Bone marrow (tissue), 2 donors: ENCODE data around the gene CD2BP2.

ENCODE experiments used
- DNase-seq, 2 donors: peaks; one replicate each; lab custom pipeline; 2025; lab: John Stamatoyannopoulos, UW

The CD2BP2 gene

DNA sequence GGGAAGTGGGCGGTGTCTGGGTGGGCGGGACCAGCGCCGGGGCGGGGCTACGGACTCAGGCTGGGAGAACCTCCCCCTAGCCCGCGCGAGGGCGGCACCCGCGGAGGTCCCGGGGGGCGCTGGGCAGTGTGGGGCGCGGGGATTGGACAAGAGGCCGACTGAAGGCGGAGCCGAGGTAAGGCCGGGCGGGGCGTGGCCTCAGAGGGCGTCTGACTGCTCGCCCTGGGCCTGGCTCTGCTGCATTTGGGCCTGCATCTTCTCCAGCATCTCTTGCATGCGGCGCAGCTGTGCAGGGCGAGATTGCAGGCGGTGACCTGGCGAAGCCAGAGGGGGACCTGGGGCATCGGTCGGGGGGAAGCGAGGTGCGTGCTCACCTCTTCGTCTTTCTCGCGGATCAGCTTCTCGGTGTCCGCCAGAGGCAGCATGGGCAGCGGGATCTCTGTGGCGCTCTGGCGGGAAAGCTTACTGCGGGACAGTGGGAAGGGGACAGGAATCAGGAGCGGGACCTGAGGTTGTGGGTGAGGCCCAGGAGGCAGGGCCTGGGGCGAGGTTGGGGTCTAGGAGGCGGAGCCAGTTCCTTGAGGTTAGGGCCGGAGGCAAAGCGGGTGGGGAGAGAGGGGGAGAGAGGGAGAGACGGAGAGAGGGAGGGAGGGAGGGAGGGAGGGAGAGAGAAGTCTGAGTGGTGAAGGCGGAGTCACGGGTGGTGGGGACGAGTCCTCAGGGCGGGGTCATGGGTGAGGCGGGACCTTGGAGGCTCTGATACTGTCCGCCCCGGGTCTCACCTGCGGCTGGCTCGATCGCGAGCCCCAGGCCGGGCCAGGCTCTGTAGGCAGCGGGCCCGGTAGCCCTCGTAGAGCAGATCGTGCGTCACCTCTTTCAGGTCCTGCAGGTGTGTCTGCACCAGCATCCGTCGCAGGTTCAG is 23.4 kb upstream of the CD2BP2 start:
- peak; percentile 96 for DNase-seq

DNA sequence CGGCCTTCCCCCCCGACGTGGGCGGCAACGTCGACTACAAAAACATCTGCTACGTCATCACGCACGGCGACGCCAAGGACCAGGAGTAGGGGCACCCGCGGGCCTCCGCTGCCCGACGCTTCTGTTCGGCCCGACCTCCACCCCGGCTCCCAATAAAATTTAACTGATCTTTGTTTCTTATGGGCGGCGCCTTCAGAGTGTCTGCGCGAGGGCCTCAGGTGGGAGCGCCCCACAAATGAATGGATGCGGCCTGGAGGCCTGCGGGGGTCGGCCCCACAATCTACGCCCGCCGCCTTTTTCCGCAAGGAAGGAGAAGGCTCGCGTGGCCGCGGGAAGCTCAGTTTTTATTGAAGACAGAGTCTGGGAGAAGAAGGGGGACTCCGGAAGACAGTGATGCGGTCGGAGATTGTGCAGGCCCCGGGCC is 22.7 kb upstream of the CD2BP2 start:
- DNase-seq, result peak; percentile 80 to 87

DNA sequence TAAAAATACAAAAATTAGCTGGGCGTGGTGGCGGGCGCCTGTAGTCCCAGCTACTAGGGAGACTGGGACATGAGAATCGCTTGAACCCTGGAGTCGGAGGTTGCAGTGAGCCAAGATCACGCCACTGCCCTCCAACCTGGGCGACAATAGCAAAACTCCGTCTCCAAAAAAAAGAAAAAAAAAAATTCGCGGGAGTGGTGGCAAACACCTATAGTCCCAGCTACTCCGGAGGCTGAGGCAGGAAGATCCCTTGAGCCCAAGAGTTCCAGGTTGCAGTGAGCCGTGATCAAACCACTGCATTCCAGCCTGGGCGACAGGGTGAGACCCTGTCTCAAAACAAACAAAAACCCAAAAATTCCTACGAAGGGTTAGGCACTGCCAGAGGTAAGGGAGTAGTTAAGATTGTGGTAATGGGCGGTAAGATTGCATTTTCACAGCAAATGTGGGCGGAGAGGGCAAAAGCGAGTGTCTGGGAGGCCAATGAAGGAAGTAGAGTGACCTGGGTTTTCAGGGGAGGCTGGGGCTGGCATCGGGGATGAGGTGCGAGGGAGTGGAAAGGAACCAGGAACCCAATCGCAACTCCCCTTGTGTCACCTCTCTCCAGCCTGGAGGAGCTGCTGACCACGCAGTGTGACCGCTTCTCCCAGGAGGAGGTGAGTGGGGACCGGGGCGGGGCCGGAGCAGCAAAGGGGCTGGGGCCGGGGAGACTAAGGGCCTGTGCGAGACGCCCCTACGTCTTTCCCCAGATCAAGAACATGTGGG is 22.1 kb upstream of the CD2BP2 start:
- no peak for DNase-seq

GRCh38 chr16:30376461-30376902 is 21.4 kb upstream of the CD2BP2 start:
- DNase-seq, result no peak

DNA sequence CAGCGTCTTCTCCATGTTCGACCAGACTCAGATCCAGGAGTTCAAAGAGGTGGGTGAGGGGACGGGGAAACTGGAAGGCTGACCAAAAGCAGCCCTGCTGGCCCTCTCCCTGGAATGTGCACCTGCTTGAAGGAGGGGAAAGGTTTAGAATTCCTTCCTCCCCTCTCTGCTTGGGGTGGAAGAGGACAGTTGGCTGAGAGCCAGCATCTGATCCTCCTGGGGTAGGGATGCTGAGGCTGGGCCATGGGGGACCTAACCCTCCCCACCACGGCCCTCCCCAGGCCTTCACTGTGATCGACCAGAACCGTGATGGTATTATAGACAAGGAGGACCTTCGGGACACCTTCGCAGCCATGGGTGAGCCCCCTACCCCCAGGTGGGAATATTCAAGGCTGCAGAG is 20.8 kb upstream of the CD2BP2 start:
- no peak for DNase-seq

DNA sequence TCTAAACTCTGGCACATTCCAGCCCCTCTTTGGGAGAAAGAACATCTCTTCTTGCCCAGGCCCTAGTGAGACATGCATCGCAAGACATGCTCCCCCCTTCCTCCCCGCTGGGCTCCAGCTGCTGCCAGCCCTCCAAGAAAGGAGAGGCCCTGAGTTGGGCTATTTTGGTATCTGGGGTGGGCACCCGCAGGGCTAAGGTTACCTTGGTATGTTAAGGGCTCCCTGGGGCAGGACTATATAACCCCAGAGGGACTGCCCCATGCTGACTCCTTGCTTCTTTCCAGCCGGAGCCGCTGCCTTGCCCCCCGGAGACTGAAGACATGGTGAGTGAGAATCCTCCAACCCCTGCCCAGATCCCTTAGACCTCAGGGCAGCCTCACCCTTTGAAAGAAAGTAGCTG is 19.4 kb upstream of the CD2BP2 start, which contains the start of gene MYL11:
Gene MYL11, plus strand, starts transcription at position 265 of the 400 bp plus-strand sequence. Its CDS starts 56 bp downstream, at position 321.
- DNase-seq, result no peak

DNA sequence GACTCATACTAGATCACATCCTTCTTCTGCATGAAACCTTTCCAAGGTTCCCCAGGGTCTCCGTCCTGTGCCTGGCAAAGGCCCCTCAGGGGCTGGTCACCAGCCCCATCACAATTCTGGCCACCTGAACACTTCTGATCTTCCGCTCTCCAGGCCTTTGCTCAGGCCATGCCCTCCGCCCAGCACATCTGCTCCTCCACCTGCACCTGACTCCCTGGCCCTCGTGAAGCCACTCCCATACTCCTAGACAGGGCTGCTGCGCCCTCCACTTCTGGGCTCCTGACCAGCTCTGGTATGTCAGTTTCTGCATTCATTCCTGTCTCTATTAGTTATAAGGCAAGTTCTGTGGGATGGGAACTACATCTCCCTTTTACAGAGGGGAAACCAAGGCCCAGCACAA is 17.6 kb upstream of the CD2BP2 start:
- no peak for DNase-seq

- DNase-seq, result no peak
Measured at GRCh38 chr16:30372038-30372712, 17.1 kb upstream of the CD2BP2 start.

- no peak for DNase-seq
Measured at GRCh38 chr16:30371248-30371816, 16.2 kb upstream of the CD2BP2 start.

DNA sequence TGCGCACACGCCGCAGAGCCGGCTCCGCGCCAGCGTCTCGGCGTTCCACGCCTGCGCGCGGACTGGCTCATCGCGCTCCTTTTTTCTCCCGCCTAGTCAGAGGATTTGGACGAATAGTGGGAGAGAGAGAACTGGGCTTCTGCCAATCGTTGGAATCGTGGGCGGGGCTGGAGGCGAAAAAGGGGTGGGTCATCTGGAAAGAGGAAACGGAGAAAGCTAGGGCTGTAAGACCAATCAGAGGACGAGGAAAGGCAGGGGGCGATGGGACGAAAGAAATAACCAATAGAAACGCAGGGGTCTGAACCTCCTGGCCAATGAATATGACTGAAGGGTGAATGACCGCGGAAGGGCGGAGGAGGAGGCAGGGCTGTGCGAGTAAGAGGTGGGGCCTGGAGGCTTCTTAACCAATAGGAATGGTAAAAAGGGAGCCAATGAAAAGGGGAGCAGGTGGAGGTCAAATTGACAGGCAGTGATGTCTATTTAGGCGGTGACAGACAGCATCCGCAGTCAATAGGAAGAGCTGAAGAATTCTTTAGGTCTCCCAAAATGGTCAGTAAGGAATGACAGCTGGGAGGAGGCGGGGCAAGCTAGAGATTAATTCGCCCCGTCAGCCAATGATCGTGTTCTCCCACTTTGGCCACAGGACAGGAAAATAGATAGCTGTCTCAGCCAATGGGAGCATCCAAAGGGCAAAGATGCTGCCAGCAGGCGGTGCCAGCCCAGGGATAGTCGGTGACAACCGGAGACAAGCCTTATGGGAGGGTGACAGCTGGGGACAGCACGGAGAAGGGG is 15.5 kb upstream of the CD2BP2 start, which contains the start of gene TBC1D10B:
Gene TBC1D10B, minus strand, starts transcription at position 39 of the 792 bp plus-strand sequence. CDS start 311 bp downstream, outside the sequence.
- DNase-seq, result peak; percentile 88 to 100

GRCh38 chr16:30369938-30370455 is 14.9 kb upstream of the CD2BP2 start:
- no peak for DNase-seq

GRCh38 chr16:30369091-30369937 is 14.2 kb upstream of the CD2BP2 start:
- no peak for DNase-seq

GRCh38 chr16:30368792-30369090 is 13.6 kb upstream of the CD2BP2 start:
- DNase-seq, result no peak

- peak; percentile 35 to 68 for DNase-seq
Measured at GRCh38 chr16:30368122-30368791, 13.1 kb upstream of the CD2BP2 start.

GRCh38 chr16:30367349-30368009 is 12.4 kb upstream of the CD2BP2 start:
- DNase-seq, result no peak

DNA sequence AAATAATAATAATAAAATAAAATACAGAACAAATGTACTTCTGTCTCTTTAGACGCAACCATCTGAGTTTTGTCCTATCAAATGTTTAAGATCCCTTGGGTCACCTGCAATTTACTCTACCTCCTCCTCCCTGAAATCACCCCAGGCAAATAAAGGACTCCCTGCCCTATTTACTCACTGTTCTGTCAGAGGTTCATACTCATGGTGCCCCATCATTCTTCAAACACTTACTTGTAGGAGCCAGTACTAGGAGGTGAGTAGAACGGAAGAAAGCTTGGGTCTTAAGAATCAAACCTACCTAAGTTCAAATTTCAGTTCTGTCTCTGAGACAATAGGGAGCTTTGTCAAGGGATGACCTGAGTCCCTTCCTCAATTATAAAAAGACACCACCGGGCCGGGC is 11.4 kb upstream of the CD2BP2 start:
- DNase-seq, result no peak

- no peak for DNase-seq
Measured at GRCh38 chr16:30365200-30365599, 10.1 kb upstream of the CD2BP2 start.

GRCh38 chr16:30361180-30361579 is 6.1 kb upstream of the CD2BP2 start:
- DNase-seq, result no peak

DNA sequence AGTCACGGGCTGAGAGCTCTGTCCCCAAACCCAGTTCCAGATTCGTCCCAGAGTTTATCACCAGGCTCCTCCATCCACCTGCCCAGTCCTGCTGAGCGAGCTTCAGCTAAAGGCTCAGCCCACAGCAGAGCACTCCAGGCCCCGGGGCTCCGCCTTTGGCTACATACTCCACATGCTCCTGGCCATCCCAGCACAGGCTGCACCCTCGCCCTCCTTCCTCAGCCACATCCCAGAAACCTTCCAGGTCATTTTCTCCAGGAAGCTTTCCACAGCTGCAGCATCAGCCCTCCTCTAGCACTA is 4.7 kb upstream of the CD2BP2 start:
- no peak for DNase-seq
